ENCODE data around the gene C9orf72. TPM values are rescaled to one million over a fixed set of nuclear protein-coding genes. Genes with fewer than 3 reads are reported as not detected.

Gene C9orf72
- polyA plus RNA-seq, 1 donor (not counting 4 experiments of a cell fraction or from before 2014, with no cell fraction given), result 7.7 TPM

GRCh38 chr9:27534658-27535209 is 38.5 kb downstream of the C9orf72 start:
- dilution Hi-C loops (cut with MboI; ENCODE audit: extremely low pct_ligation_motif_present, low sequenced_read_pairs), result loop anchor here (25.0 kb wide), 1 partner anchor 197 kb away; no protein-coding TSS in a partner anchor
- H3K9me3 ChIP-seq (ENCODE audit: control insufficient read depth, low read depth, low read length), result no peaks in the 10 kb centered on the region
- FAIRE-seq (no peak), DNase-seq (ENCODE audit: low read depth, low spot score) (no peak)
- H3K9ac ChIP-seq (ENCODE audit: control insufficient read depth, extremely low read depth, insufficient read depth, low read length), result no peak overlapping the region
- no peak overlapping the region for H3K27ac ChIP-seq (ENCODE audit: control insufficient read depth, insufficient read depth, low read length)
- peaks cover 25% of the 10 kb centered on the region for H3K4me1 ChIP-seq (ENCODE audit: control insufficient read depth, extremely low read depth, insufficient read depth, low read length)
- no peaks in the 10 kb centered on the region for H4K20me1 ChIP-seq (ENCODE audit: control insufficient read depth, extremely low read depth, insufficient read depth, low read length)
- H3K27me3 ChIP-seq (ENCODE audit: control insufficient read depth, extremely low read depth, insufficient read depth, low read length), result no peaks in the 10 kb centered on the region
- no peak overlapping the region for H3K4me3 ChIP-seq (ENCODE audit: control insufficient read depth in 2 of 3, extremely low read depth in 1 of 3, insufficient read depth in 2 of 3, low read depth in 1 of 3, low read length in 3 of 3)
- H3K9me1 ChIP-seq (ENCODE audit: control insufficient read depth, extremely low read depth, insufficient read depth, low read length), result no peaks in the 10 kb centered on the region
- H3K4me2 ChIP-seq (ENCODE audit: control insufficient read depth, extremely low read depth, insufficient read depth, low read depth, low read length), result no peak overlapping the region
- no peaks in the 10 kb centered on the region for H3K36me3 ChIP-seq (ENCODE audit: control insufficient read depth in 2 of 2, extremely low read depth in 1 of 2, insufficient read depth in 2 of 2, low read length in 2 of 2)
- TF ChIP-seq CTCF (optimal IDR thresholded peaks at IDR 0.05 in 1 of 3, IDR thresholded peaks at IDR 0.05 in 1 of 3, conservative IDR thresholded peaks at IDR 0.05 in 1 of 3; ENCODE audit: extremely low read depth in 1 of 3, insufficient read depth in 2 of 3, low read length in 3 of 3) (no peak), EZH2 (IDR thresholded peaks at IDR 0.05; ENCODE audit: low read length) (no peak)
- H2AFZ ChIP-seq (ENCODE audit: control insufficient read depth, low read length), result no peak overlapping the region
- H3K79me2 ChIP-seq (ENCODE audit: control insufficient read depth, insufficient read depth, low read length), result peaks cover 5% of the 10 kb centered on the region

- Histone ChIP-seq H3K4me3 (ENCODE audit: control insufficient read depth in 2 of 3, extremely low read depth in 1 of 3, insufficient read depth in 2 of 3, low read depth in 1 of 3, low read length in 3 of 3) (no peak overlapping the region), H3K27me3 (ENCODE audit: control insufficient read depth, extremely low read depth, insufficient read depth, low read length) (no peaks in the 10 kb centered on the region), H3K9me3 (ENCODE audit: control insufficient read depth, low read depth, low read length) (no peaks in the 10 kb centered on the region), H4K20me1 (ENCODE audit: control insufficient read depth, extremely low read depth, insufficient read depth, low read length) (no peaks in the 10 kb centered on the region), H3K4me1 (ENCODE audit: control insufficient read depth, extremely low read depth, insufficient read depth, low read length) (peaks cover 22% of the 10 kb centered on the region), H3K27ac (ENCODE audit: control insufficient read depth, insufficient read depth, low read length) (no peak overlapping the region), H3K79me2 (ENCODE audit: control insufficient read depth, insufficient read depth, low read length) (peaks cover 9% of the 10 kb centered on the region), H3K9me1 (ENCODE audit: control insufficient read depth, extremely low read depth, insufficient read depth, low read length) (no peaks in the 10 kb centered on the region), H3K9ac (ENCODE audit: control insufficient read depth, extremely low read depth, insufficient read depth, low read length) (no peak overlapping the region), H3K4me2 (ENCODE audit: control insufficient read depth, extremely low read depth, insufficient read depth, low read depth, low read length) (no peak overlapping the region), H3K36me3 (ENCODE audit: control insufficient read depth in 2 of 2, extremely low read depth in 1 of 2, insufficient read depth in 2 of 2, low read length in 2 of 2) (no peaks in the 10 kb centered on the region), H2AFZ (ENCODE audit: control insufficient read depth, low read length) (no peak overlapping the region)
- DNase-seq (ENCODE audit: low read depth, low spot score) (no peak), FAIRE-seq (no peak)
- TF ChIP-seq EZH2 (IDR thresholded peaks at IDR 0.05; ENCODE audit: low read length), result no peak
- TF ChIP-seq CTCF (optimal IDR thresholded peaks at IDR 0.05 in 1 of 3, IDR thresholded peaks at IDR 0.05 in 1 of 3, conservative IDR thresholded peaks at IDR 0.05 in 1 of 3; ENCODE audit: extremely low read depth in 1 of 3, insufficient read depth in 2 of 3, low read length in 3 of 3), result no peak
- dilution Hi-C loops (cut with MboI; ENCODE audit: extremely low pct_ligation_motif_present, low sequenced_read_pairs), result loop anchor here (25.0 kb wide), 1 partner anchor 197 kb away; no protein-coding TSS in a partner anchor
Measured at GRCh38 chr9:27534131-27534530, 39.1 kb downstream of the C9orf72 start.
